Stimulated activated CD4-positive, alpha-beta T cell treated with anti-CD3 and anti-CD28 coated beads, Interleukin-12 subunit alpha, Interleukin-12 subunit beta, amount 100 ng/mL, for 24 hours (primary cell): ENCODE results near the gene SSX7.
"Not testable (repeated sequence)": the region's sequence is repeated elsewhere in the genome, so short reads cannot be mapped to it uniquely, and the experiment has no call there.

Experiments used
- DNase-seq, 2 experiments: peaks; one replicate each; pipeline ENCODE4 v3.0.0-alpha.2; 2020; ENCODE audit warnings: low read depth in 2 of 2

SSX7 gene

GRCh38 chrX:52654800-52655199 is at the start of gene SSX7:
TSS of gene SSX7 (minus strand) at chrX:52654900. CDS start at chrX:52653472, 1,428 bp downstream.
- not testable (repeated sequence) for DNase-seq

- not testable (repeated sequence) for DNase-seq
These were observed 37.3 kb upstream of the SSX7 start for GRCh38 chrX:52692034-52692433.

- not testable (repeated sequence) for DNase-seq
These were observed 7.5 kb upstream of the SSX7 start for GRCh38 chrX:52662218-52662617.

GRCh38 chrX:52655475-52655874 is 775 bp upstream of the SSX7 start:
- DNase-seq: not testable (repeated sequence)

GRCh38 chrX:52650676-52651075 is 4.0 kb downstream of the SSX7 start:
- DNase-seq: not testable (repeated sequence)

- not testable (repeated sequence) for DNase-seq
These were observed 5.7 kb downstream of the SSX7 start for GRCh38 chrX:52648956-52649355.

GRCh38 chrX:52628483-52628882 is 26.2 kb downstream of the SSX7 start:
- not testable (repeated sequence) for DNase-seq

GRCh38 chrX:52620661-52621060 is 34.0 kb downstream of the SSX7 start:
- DNase-seq: not testable (repeated sequence)

GRCh38 chrX:52608961-52609360 is 45.7 kb downstream of the SSX7 start:
- DNase-seq: no peak

- DNase-seq: not testable (repeated sequence)
These were observed 51.5 kb downstream of the SSX7 start for GRCh38 chrX:52603151-52603550.

GRCh38 chrX:52598886-52599285 is 55.8 kb downstream of the SSX7 start:
- no peak for DNase-seq

GRCh38 chrX:52594658-52595057 is 60.0 kb downstream of the SSX7 start:
- DNase-seq: no peak
